ENCODE data around the gene DHCR24.

DNA sequence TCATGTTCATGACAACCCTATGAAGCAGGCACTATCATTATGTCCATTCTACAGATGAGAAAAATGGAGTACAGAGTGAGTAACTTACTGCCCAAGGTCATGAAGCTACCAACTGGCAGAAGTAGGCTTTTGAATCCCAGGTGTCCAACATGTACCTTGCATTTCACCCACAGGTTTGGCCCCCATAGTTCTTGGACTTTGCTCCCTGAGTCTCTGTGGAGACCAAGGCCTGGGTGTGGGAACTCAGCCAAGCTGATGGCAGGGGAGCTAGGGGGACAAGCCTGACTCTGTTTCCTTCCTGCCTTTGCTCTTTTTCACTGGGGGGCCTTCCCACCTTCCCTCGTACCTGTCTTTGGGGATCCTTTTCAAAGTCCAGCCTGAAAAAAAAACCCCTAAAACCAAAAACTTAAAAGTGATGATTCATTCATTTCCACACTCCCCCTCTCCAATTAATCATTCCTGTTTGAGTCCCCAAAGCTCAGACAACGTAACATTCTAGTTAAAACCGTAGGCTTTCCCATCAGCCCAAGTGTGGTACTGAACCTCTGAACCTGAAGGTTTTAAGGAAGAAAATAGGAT lies 77.4 kb downstream of the DHCR24 start:
- TF ChIP-seq, protein P1, sequence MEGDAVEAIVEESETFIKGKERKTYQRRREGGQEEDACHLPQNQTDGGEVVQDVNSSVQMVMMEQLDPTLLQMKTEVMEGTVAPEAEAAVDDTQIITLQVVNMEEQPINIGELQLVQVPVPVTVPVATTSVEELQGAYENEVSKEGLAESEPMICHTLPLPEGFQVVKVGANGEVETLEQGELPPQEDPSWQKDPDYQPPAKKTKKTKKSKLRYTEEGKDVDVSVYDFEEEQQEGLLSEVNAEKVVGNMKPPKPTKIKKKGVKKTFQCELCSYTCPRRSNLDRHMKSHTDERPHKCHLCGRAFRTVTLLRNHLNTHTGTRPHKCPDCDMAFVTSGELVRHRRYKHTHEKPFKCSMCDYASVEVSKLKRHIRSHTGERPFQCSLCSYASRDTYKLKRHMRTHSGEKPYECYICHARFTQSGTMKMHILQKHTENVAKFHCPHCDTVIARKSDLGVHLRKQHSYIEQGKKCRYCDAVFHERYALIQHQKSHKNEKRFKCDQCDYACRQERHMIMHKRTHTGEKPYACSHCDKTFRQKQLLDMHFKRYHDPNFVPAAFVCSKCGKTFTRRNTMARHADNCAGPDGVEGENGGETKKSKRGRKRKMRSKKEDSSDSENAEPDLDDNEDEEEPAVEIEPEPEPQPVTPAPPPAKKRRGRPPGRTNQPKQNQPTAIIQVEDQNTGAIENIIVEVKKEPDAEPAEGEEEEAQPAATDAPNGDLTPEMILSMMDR (IDR thresholded peaks at IDR 0.05): no peak
- TF ChIP-seq POLR2A (IDR thresholded peaks at IDR 0.05): no peak

All from body of pancreas (tissue), 4 donors.